Stimulated activated CD8-positive, alpha-beta memory T cell treated with anti-CD3 and anti-CD28 coated beads, Interleukin-4, amount 100 ng/mL, for 48 hours (primary cell): ENCODE results near the gene ZNF205.
"Not testable (repeated sequence)": the region's sequence is repeated elsewhere in the genome, so short reads cannot be mapped to it uniquely, and the experiment has no call there.

Experiments used
- DNase-seq: peaks from one replicate; pipeline ENCODE4 v3.0.0-alpha.2; 2020

The ZNF205 gene

DNA sequence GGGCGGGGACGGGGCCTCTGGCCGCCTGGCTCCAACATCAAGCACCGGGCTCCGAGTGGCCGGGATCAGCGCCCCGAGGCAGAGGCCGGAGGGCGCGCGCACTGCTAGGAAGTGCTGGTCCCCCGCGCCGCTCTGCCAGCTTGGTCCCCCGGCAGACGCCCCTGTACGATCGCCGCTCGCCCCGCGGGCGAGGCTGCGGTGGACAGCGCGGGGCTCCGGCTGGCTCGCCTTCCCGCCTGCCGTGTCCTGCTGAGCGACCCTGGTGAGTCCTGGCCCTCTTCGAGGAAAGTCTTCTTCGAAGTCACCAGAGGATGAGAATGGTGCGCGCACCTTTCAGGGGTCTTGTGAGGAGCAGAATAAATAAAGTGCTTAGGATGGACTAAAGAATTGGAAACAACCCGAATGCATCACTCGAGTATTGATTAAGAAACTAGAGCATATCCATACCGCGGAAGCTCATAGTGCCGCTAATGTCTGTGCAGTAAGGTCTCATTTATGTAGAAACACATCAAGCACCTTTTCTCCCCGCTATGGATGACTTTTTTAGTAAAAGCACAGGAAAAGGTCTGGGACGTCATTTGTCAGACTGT lies 22.8 kb downstream of the ZNF205 start:
- no peak for DNase-seq

DNA sequence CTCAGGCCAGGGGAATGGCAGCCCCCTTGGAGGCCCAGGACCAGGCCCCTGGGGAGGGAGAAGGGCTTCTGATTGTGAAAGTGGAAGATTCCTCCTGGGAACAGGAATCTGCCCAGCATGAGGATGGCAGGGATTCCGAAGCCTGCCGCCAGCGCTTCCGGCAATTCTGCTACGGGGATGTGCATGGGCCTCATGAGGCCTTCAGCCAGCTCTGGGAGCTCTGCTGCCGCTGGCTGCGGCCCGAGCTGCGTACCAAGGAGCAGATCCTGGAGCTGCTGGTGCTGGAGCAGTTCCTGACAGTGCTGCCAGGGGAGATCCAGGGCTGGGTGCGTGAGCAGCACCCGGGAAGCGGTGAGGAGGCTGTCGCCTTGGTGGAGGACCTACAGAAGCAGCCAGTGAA lies 24.9 kb downstream of the ZNF205 start:
- DNase-seq, result no peak

DNA sequence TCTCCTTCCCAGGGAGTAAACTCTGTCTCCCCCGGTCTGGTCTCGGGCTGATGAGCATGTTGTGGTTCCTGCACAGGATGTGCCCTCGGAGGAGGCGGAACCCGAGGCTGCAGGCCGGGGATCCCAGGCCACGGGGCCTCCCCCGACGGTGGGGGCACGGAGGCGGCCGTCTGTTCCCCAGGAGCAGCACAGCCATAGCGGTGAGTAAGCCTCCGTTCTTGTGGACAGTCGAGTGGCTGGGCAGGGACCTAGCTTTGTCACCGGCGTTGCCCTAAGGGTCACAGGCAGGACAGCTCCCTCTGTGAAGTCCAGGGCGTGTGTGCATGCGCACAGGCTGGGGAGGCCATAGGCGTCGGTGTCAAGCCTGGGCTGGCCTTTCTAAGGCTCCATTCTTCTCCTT lies 26.0 kb downstream of the ZNF205 start:
- no peak for DNase-seq

DNA sequence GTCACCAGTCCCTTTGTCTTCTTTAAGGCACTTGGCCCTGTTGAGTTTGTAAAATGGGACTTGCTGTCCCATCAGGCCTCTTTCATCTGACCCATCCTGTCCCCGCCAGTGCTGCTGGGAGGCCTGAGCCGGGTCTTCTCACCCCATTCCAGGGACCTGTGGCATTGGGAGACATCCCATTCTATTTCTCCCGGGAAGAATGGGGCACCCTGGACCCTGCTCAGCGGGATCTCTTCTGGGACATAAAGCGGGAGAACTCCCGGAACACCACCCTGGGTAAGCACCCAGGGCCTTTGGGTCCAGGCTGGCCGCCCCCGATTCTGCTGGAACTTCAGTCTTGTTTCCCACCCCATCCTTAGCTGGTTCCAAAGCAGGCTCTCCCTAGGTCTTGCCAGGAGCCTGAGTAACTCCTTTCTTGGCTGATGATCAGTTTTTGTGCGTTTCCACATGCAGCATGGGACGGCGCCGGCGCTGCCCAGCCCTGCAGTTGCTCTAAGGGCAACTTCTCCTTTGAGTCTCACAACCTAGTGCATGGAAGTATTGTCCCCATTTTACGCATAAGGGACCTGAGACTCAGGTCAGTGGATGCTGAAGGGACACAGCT lies 26.5 kb downstream of the ZNF205 start:
- no peak for DNase-seq

DNA sequence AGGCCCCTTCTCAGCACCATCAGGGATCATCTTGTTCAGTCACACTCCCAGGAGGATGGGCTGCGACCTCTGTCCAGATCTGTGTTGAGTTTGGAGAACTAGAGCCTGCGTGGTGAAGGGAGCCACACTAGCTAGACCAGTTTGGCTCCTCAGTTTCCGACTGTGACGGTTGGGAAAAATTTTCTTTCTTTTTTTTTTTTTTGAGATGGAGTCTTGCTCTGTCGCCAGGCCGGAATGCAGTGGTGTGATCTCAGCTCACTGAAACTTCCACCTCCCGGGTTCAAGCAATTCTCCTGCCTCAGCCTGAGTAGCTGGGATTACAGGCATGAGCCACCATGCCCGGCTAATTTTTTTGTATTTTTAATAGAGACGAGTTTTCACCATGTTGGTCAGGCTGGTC lies 27.2 kb downstream of the ZNF205 start:
- not testable (repeated sequence) for DNase-seq

DNA sequence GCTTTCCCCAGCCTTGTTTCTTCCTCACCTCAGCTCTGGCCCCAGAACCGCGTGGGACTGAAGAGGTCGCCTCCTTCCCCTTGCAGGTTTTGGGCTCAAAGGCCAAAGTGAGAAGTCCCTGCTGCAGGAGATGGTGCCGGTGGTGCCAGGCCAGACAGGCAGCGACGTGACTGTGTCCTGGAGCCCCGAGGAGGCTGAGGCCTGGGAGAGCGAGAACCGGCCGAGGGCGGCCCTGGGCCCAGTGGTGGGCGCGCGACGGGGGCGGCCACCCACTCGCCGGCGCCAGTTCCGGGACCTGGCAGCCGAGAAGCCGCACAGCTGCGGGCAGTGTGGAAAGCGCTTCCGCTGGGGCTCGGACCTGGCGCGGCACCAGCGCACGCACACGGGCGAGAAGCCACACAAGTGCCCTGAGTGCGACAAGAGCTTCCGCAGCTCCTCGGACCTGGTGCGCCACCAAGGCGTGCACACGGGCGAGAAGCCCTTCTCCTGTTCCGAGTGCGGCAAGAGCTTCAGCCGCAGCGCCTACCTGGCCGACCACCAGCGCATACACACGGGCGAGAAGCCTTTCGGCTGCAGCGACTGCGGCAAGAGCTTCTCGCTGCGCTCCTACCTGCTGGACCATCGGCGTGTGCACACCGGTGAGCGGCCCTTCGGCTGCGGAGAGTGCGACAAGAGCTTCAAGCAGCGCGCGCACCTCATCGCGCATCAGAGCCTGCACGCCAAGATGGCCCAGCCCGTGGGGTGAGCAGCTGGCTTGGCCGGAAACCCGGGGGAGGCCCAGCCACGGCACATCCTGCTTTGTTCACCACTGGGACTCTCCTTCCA lies 28.4 kb downstream of the ZNF205 start:
- no peak for DNase-seq

DNA sequence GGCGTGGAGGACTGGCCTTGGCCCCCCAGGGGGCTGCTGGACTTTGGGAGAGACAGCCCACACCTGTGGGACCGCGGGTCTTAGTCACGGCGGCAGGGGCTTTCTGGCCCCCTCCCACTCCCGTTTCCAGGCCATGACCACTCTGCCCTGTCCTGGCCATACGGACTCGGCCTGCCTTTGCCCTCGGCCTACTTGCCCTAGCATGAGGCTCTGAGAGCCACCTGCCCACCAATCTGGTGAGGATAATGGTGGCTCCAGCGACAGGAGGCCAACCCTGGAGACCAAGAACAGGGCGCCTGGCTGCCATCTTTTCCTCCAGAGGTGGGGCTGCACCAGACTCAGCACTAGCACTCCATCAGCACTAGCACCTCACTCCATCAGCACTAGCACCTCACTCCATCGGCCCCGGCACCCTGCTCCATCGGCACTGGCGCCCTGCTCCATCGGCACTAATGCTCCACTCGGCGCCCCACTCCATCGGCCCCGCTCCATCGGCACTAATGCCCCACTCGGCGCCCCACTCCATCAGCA lies 29.5 kb downstream of the ZNF205 start:
- DNase-seq, result no peak

DNA sequence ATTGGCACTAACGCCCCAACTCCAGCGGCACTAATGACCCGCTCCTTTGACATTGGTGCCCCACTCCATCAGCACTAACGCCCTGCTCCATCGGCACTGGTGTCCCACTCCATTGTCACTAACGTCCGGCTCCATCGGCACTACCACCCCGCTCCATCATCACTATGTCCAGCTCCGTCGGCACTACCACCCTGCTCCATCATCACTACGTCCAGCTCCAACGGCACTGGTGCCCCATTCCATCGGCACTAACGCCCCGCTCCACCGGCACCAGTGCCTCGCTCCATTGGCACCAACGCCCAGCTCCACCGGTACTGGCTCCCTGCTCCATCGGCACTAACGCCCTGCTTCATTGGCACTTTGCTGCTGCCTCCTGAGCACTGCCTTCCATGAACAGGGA lies 29.9 kb downstream of the ZNF205 start:
- no peak for DNase-seq

DNA sequence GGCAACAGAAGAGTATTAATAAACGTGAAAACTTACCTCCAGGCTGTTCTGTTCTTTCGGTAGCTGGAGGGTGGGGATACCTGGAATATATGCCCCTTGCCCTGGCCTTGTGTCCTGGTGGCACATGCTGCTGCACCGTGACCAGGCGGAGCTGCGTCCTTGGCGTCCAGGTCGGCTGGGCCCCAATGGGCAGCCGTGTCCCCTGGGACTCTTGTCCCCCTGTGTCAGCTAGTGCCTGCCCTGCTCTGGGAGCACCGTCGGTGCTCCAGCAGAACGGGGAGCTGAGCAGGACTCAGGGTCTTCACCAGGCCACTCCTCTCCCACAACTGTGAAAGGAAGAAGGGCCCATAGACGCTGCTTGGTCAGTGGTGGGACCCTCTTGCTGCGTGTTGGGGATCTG lies 30.4 kb downstream of the ZNF205 start:
- no peak for DNase-seq

DNA sequence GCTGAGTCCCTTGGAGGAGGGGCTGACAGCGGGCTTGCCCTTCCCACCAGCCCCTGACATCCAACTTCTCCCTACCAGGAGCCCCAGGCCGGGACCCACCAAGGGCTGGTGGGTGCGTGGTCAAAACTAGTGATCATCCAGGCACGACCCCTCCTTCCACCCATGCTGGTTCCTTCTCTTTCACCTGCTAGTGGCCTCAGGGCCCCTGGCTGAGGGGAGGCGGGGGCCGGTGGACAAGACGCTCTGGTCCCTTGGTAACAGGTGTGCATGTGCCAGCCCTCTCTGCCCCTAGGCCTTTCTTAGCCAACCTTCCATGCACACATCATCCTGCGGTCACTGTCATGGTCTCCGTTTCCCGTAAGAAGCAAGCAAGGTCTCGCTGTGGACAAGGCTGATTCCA lies 30.8 kb downstream of the ZNF205 start:
- DNase-seq, result no peak

DNA sequence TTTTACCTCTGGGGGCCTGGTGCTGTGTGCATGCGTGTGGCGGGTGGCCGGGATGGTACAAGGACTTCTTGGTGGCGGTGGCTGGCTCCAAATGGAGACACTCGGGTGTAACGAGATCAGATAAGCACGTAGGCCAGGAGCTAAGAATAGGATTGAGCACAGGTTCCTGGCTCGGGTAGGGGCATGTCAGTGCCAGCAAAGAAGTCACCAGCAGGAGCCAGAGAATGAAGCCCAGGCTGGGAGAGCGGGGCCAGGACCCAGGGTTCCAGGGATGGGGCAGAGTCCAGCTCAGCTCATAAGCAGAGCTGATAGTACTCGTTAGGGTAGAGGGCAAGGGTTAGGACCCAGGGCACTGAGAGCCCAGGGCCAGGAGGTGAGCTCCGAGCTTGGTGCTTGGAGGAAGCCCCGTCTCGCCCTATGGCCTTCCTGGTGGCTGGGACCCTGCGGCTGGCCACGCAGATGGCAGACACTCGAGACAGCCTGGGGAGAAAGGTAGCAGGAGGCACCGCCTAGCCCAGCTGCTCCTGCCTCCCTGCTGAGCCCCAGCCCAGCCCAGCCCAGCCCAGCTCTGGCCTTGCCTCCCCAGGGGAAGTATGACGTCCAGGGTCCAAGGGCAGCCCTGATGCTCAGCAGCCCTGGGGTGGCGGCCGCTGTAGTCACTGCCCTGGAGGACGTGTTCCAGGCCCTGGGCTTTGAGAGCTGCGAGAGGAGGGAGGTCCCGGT lies 31.4 kb downstream of the ZNF205 start:
- no peak for DNase-seq

DNA sequence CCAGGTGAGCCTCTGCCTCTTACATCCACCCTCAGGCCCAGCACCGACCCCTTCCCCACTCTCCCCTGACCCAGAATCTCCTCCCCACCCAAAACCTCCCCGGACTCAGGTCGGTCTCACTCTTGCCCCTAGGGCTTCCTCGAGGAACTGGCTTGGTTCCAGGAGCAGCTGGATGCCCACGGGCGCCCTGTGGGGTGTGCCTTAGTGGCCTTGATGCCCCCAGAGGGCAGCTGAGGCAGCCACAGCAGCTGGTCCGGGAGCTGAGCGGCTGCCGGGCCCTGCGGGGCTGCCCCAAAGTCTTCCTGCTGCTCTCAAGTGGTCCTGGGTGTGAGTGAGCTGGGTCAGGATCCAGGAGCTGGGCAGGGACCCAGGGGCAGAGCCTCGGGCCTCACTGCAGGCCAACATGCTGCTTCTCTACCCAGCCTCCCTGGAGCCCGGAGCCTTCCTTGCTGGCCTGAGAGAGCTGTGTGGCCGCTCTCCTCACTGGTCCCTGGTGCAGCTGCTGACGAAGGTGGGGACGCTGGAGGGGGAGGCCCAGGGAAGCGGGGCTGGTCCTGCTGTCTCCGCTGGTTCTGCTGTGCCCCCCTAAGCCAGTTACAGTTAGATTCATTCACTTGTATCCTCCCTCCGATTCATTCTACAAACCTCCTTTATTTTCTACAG lies 32.1 kb downstream of the ZNF205 start:
- DNase-seq, result no peak

DNA sequence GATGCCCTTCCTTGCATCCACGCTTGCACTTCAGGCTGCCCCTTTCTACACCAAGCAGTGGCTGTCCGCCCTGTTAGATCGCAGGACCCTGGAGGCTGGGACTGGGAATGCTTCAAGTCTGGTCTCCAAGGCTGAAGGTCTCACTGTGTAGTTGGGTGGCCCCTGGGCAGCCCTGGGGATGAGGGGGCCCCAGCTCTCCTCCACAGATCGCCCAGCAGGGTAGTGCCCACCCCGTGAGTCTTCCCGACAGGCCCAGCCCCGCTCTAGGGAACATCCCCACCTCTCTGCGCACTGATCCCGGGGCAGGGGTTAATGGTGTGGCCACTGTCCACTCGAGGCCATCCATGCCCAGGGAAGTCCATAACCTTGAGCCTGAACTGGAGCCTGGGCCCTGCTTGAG lies 32.8 kb downstream of the ZNF205 start:
- no peak for DNase-seq

DNA sequence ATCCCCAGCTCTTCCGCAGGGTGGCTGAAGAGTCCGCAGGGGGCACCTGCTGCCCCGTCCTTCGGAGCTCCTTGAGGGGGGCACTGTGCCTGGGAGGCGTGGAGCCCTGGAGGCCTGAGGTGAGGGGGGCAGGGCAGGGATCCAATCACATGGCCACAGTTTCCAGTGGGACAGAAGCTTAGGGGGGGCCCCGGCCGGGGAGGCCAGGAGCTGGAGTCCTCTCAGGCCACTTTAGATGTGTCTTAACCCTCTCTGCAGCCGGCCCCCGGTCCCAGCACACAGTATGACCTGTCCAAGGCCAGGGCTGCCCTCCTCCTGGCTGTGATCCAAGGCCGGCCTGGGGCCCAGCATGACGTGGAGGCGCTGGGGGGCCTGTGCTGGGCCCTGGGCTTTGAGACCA lies 33.3 kb downstream of the ZNF205 start:
- no peak for DNase-seq

DNA sequence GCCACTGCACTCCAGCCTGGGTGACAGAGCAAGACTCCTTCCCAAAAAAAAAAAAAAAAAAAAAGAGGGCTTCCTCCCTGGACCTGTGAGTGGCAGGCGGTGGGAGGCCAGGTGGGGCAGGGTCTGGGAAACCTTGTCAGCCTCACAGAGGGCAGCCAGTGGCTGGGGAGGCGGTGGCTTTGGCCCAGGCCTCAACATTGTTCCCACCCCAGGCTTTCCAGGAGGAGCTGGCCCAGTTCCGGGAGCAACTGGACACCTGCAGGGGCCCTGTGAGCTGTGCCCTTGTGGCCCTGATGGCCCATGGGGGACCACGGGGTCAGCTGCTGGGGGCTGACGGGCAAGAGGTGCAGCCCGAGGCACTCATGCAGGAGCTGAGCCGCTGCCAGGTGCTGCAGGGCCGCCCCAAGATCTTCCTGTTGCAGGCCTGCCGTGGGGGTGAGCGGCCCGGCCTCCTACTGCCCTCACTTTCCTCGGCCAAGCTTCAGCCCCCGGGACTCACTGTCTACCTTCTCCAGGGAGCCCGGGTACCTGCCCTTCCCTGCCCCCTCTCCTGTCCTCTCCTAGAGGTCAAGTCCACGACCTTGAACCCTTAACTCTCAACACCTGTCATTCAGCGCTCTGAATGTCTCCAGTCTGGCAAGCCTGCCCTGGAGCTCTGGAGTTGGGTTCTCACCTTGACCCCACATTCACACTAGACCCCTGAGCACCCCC lies 34.8 kb downstream of the ZNF205 start:
- no peak for DNase-seq

DNA sequence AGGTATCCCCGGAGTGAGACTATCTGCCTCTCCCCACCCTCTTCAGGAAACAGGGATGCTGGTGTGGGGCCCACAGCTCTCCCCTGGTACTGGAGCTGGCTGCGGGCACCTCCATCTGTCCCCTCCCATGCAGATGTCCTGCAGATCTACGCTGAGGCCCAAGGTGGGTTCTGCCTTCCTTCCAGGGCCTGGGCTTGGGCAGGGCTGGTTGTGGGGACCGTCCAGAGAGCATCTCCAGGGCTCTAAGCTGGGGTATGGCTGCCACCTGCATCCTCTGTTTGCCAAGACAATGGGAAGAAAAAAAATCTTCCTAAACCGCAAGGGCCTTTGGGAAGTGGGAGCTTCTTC lies 35.3 kb downstream of the ZNF205 start:
- DNase-seq, result no peak

DNA sequence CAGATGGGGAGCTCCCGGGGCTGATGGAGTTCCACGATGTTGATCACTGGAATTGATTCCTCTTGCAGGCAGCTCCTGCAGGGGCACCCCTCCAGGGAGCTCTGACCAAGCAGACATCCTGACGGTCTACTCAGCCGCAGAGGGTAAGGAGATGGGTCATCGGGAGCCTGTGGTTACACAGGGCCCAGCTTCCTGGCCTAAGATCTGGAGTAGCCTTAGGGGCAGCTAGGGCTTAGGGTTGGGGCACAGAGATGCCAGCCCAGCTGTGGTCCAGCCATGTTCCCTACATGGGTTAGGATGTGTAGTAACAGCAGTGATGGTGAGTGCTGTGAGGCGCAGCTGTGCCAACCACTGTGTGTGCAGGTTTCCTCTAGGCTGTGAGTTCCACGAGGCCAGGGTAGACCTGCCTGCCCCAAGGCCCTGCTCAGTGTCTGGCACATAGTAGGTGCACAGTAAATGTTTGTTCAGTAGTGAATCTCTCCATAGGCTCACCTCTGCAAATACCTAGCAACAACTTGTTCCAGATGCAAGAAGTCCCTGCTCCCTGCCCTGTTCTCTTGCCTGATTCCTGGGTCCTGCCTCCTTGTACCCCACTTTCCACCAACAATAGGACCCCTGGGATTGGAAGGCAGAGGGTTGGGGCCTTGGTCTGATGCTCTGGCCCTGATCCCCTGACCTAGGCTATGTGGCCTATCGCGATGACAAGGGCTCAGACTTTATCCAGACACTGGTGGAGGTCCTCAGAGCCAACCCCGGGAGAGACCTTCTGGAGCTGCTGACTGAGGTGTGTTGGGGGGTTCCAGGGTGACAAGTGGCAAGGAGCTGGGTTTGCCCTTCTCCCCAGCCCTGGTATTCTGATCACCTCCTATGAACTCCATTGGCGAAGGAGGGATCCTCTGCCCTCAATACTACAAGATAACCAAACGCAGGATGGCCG lies 36.1 kb downstream of the ZNF205 start:
- DNase-seq, result no peak

DNA sequence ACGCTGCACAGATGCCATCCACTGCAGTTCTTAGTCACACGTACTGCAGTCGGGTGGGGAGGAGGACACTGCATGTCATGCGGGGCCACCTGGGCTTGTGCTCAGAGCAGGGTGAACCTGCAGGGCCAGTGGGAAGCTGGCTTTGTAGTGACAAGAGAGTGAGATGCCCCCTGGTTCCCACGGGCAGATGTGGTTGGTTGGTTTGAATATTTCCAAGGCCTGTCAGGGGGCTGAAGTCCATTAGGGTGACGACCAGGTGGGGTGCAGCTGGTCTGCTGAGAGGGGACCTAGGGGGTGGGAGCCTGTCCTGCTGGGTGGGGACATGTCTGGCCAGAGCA lies 36.8 kb downstream of the ZNF205 start:
- no peak for DNase-seq

DNA sequence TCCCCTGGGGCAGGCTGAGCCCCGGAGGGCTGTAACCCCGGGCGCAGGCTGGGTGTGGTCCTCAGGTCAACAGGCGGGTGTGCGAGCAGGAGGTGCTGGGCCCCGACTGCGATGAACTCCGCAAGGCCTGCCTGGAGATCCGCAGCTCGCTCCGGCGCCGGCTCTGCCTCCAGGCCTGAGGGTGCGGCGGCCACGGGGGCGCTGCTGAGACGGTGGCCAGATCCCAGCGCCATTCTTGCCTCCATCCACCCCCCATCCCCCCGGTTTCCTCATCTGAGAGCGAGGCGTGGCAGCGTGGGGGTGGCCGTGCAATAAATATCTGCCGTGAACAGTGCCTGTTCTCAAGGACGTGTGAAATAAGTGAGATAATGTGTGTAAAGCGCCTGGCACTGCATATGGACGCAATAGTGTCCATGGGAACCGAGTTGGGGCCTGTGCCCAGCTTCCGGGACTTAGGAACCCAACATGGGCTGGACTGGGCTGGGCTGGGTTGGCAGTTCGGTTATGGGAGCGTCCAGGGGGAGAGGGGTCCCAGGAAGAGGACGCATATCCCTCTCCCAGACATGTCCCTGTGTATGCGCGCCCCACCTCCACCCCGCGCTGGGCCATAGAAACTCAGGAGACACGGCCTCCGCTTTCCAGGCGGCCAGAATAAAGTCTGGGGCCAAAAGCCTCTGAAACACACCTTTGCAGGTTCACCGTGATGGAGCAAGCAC lies 37.4 kb downstream of the ZNF205 start:
- peak; percentile 74 for DNase-seq

DNA sequence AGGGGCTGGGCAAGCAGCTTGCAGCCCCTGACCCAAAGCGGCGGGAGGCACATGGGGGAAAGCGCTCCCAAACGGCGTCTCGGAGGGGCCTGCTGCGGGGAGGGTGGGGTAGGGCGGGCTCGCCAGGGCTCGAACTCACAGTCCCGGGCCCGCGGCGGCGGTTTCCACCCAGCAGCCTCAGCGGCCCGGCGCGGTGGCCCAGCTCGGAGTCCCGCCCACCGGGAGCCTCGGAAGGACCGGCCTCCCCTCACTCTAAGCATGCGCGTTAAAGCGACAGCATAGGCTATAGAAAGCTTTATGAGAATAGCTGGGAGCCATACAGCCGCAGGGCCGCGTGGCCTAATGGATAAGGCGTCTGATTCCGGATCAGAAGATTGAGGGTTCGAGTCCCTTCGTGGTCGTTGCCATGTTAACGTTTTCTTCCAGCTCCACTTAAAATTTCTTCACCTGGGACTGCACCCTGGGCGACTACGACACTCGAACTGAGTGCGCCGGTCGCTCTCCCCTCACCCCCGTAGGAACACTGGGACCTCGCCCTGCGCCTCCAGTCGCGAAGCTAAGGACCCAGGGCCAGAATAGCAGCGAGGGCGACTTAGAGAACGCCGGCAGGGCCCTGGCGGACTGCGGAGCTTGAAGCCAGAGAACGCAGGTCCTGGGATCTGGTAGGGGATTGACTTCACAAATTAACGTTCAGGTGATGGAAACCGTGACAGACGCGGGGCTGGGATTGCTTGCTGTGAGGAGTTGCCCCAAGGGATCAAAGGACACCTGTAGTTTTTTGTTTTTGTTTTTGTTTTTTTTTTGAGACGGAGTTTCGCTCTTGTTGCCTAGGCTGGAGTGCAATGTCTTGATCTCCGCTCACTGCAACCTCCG lies 38.2 kb downstream of the ZNF205 start:
- peak; percentile 100 for DNase-seq
